ENCODE measurements around the gene CDHR3.

- no peak for TF ChIP-seq BCL11A (tag by site-specific recombination; IDR thresholded peaks at IDR 0.05; ENCODE audit: low read depth)
- TF ChIP-seq ZNF423 (tag by site-specific recombination; IDR thresholded peaks at IDR 0.05), result no peak
- TF ChIP-seq, protein P1, sequence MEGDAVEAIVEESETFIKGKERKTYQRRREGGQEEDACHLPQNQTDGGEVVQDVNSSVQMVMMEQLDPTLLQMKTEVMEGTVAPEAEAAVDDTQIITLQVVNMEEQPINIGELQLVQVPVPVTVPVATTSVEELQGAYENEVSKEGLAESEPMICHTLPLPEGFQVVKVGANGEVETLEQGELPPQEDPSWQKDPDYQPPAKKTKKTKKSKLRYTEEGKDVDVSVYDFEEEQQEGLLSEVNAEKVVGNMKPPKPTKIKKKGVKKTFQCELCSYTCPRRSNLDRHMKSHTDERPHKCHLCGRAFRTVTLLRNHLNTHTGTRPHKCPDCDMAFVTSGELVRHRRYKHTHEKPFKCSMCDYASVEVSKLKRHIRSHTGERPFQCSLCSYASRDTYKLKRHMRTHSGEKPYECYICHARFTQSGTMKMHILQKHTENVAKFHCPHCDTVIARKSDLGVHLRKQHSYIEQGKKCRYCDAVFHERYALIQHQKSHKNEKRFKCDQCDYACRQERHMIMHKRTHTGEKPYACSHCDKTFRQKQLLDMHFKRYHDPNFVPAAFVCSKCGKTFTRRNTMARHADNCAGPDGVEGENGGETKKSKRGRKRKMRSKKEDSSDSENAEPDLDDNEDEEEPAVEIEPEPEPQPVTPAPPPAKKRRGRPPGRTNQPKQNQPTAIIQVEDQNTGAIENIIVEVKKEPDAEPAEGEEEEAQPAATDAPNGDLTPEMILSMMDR (tag by site-specific recombination; IDR thresholded peaks at IDR 0.05), result no peak
- TF ChIP-seq TRIM28 (IDR thresholded peaks at IDR 0.05; ENCODE audit: borderline replicate concordance, low read length), result no peak
- no peak for TF ChIP-seq ZNF16 (tag by site-specific recombination; IDR thresholded peaks at IDR 0.05; ENCODE audit: low read depth)
- no peak for TF ChIP-seq ZNF596 (tag by site-specific recombination; IDR thresholded peaks at IDR 0.05)
- no peak for TF ChIP-seq ZNF768 (tag by site-specific recombination; IDR thresholded peaks at IDR 0.05)
- TF ChIP-seq ZNF311 (tag by site-specific recombination; IDR thresholded peaks at IDR 0.05; ENCODE audit: borderline replicate concordance), result no peak
These were observed 54.6 kb downstream of the CDHR3 start for GRCh38 chr7:106017657-106018056.

Data from HEK293 (cell line).